NAMALWA (cell line): Measurements from ENCODE around the gene PKN2.
"Not testable (repeated sequence)": the region's sequence is repeated elsewhere in the genome, so short reads cannot be mapped to it uniquely, and the experiment has no call there.

Experiments
- DNase-seq: peaks from one replicate; pipeline ENCODE4 v3.0.0-alpha.2; 2015; ENCODE audit warnings: low spot score

Gene PKN2

DNA sequence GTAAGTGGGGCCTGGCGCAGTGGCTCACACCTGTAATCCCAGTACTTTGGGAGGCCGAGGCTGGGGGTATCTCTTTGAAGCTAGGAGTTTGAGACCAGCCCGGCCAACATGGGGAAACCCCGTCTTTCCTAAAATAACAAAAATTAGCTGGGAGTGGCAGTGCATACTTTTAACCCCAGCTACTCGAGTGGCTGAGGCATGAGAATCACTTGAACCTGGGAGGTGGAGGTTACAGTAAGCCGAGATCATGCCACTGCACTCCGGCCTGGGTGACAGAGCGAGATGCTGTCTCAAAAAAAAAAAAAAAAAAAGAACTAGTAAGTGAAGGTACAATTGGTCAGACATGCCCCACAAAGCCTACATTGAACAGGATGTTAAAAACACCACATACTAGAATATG, 196.6 kb downstream of the PKN2 start:
- DNase-seq: not testable (repeated sequence)

DNA sequence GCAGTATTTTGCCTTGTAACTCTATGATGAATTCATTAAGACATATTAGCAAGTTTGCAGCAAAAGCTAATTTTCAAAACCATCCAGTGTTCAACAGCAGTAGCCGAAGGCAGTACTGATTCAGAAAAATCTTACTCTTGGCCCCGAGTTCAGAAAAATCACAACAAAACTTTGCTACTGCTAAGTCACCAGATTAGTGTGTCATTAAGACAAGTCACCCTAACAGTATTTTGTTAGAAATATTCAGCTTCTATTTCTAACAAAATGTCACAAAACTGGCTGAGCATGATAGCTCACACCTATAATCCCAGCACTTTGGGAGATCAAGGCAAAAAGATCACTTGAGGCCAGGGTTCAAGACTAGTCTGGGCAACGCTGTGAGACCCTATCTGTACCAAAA, 199.1 kb downstream of the PKN2 start:
- no peak for DNase-seq
